ENCODE results near the gene CNTNAP2.

DNA sequence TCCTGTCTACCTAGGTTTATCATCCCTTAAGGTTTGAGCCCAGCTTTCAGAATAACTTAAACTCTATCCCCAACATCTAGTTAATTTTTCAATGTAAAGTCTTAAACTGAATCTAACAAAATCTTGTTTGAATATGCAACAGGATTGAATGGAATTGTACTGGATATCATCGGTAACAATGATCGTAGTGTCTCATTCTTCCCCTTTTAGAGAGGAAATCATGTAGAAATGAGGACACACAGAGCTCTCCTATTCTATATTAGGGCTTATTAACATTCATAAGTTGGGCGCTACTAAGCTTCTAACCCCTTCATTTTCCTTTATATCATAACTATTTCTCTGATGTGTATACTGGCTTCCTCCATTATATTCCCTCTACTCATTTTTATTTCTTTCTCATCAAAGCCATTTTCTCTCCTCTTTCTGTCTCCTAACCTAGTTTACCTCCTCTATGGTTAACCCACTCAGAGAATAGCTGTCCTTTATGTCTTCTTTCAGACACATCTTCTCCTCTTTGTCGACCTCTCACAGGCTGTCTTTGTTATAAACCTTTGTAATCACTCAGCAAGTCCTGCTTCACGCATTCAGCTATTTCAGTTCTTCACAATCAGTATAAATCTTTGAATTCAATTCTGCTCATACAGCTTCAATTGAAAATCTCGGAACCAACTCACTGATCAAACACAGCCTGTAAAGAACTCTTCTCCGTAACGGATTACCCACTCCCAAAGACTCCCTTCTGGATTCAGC is 1455.0 kb downstream of the CNTNAP2 start:
- TF ChIP-seq, protein P1, sequence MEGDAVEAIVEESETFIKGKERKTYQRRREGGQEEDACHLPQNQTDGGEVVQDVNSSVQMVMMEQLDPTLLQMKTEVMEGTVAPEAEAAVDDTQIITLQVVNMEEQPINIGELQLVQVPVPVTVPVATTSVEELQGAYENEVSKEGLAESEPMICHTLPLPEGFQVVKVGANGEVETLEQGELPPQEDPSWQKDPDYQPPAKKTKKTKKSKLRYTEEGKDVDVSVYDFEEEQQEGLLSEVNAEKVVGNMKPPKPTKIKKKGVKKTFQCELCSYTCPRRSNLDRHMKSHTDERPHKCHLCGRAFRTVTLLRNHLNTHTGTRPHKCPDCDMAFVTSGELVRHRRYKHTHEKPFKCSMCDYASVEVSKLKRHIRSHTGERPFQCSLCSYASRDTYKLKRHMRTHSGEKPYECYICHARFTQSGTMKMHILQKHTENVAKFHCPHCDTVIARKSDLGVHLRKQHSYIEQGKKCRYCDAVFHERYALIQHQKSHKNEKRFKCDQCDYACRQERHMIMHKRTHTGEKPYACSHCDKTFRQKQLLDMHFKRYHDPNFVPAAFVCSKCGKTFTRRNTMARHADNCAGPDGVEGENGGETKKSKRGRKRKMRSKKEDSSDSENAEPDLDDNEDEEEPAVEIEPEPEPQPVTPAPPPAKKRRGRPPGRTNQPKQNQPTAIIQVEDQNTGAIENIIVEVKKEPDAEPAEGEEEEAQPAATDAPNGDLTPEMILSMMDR (IDR thresholded peaks at IDR 0.05): no peak
- TF ChIP-seq, protein P2, sequence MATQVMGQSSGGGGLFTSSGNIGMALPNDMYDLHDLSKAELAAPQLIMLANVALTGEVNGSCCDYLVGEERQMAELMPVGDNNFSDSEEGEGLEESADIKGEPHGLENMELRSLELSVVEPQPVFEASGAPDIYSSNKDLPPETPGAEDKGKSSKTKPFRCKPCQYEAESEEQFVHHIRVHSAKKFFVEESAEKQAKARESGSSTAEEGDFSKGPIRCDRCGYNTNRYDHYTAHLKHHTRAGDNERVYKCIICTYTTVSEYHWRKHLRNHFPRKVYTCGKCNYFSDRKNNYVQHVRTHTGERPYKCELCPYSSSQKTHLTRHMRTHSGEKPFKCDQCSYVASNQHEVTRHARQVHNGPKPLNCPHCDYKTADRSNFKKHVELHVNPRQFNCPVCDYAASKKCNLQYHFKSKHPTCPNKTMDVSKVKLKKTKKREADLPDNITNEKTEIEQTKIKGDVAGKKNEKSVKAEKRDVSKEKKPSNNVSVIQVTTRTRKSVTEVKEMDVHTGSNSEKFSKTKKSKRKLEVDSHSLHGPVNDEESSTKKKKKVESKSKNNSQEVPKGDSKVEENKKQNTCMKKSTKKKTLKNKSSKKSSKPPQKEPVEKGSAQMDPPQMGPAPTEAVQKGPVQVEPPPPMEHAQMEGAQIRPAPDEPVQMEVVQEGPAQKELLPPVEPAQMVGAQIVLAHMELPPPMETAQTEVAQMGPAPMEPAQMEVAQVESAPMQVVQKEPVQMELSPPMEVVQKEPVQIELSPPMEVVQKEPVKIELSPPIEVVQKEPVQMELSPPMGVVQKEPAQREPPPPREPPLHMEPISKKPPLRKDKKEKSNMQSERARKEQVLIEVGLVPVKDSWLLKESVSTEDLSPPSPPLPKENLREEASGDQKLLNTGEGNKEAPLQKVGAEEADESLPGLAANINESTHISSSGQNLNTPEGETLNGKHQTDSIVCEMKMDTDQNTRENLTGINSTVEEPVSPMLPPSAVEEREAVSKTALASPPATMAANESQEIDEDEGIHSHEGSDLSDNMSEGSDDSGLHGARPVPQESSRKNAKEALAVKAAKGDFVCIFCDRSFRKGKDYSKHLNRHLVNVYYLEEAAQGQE (IDR thresholded peaks at IDR 0.05; ENCODE audit: insufficient read depth in 1 of 2, low read depth in 2 of 2, low read length in 1 of 2): no peak
